Measurements from ENCODE around the gene UBR1. TPM values are rescaled to one million over a fixed set of nuclear protein-coding genes. Genes with fewer than 3 reads are reported as not detected.
A peak's percentile ranks its signal among the peaks of the same experiment; 100 is the strongest.

The UBR1 gene
- total and polyA plus RNA-seq, 2 donors (not counting 1 experiment from before 2014, with no cell fraction given), result 18.2 to 45.6 TPM

- H4K20me1 ChIP-seq (ENCODE audit: control insufficient read depth, extremely low read depth, insufficient read depth, low read length), result no peaks in the 10 kb centered on the region
- H3K79me2 ChIP-seq (ENCODE audit: control insufficient read depth, insufficient read depth, low read length), result no peaks in the 10 kb centered on the region
- H3K9ac ChIP-seq (ENCODE audit: insufficient read depth, low read length), result no peak overlapping the region
- peak in 1 of 2 donors; percentile 46 for DNase-seq (ENCODE audit: low read depth in 2 of 2)
- H3K9me3 ChIP-seq (ENCODE audit: control insufficient read depth, insufficient read depth, low read depth, low read length), result no peaks in the 10 kb centered on the region
- no peaks in the 10 kb centered on the region for H3K4me1 ChIP-seq (ENCODE audit: control insufficient read depth, extremely low read depth, insufficient read depth, low read length)
- H3K36me3 ChIP-seq (ENCODE audit: control insufficient read depth, insufficient read depth, low read length), result no peaks in the 10 kb centered on the region
- no peak overlapping the region for H3K27ac ChIP-seq (ENCODE audit: insufficient read depth, low read length)
- H2AFZ ChIP-seq (ENCODE audit: low read length), result no peak overlapping the region
- H3K27me3 ChIP-seq (ENCODE audit: control insufficient read depth, insufficient read depth, low read length), result no peaks in the 10 kb centered on the region
- no peak overlapping the region for H3K4me3 ChIP-seq (replicated peaks in 1 of 4; ENCODE audit: control extremely low read depth in 1 of 4, insufficient read depth in 1 of 4, low read depth in 3 of 4, low read length in 4 of 4)
- TF ChIP-seq EZH2 (IDR thresholded peaks at IDR 0.05; ENCODE audit: low read length, missing control alignments) (no peak), CTCF (conservative IDR thresholded peaks at IDR 0.05 in 1 of 2, IDR thresholded peaks at IDR 0.05 in 1 of 2; ENCODE audit: low read depth in 1 of 2, low read length in 2 of 2) (no peak)
- H3K4me2 ChIP-seq (ENCODE audit: extremely low read depth, insufficient read depth, low read length), result no peak overlapping the region
Measured at GRCh38 chr15:42933886-42934667, 171.8 kb downstream of the UBR1 start.

GRCh38 chr15:42932833-42933515 lies 172.9 kb downstream of the UBR1 start:
- H3K27me3 ChIP-seq (ENCODE audit: control insufficient read depth, insufficient read depth, low read length), result no peaks in the 10 kb centered on the region
- no peaks in the 10 kb centered on the region for H3K79me2 ChIP-seq (ENCODE audit: control insufficient read depth, insufficient read depth, low read length)
- H3K4me2 ChIP-seq (ENCODE audit: extremely low read depth, insufficient read depth, low read length), result no peak overlapping the region
- H3K4me3 ChIP-seq (replicated peaks in 1 of 4; ENCODE audit: control extremely low read depth in 1 of 4, insufficient read depth in 1 of 4, low read depth in 3 of 4, low read length in 4 of 4), result no peak overlapping the region
- no peak for DNase-seq (ENCODE audit: low read depth in 2 of 2)
- H3K4me1 ChIP-seq (ENCODE audit: control insufficient read depth, extremely low read depth, insufficient read depth, low read length), result no peaks in the 10 kb centered on the region
- no peak overlapping the region for H2AFZ ChIP-seq (ENCODE audit: low read length)
- no peaks in the 10 kb centered on the region for H3K9me3 ChIP-seq (ENCODE audit: control insufficient read depth, insufficient read depth, low read depth, low read length)
- TF ChIP-seq EZH2 (IDR thresholded peaks at IDR 0.05; ENCODE audit: low read length, missing control alignments) (no peak), CTCF (conservative IDR thresholded peaks at IDR 0.05 in 1 of 2, IDR thresholded peaks at IDR 0.05 in 1 of 2; ENCODE audit: low read depth in 1 of 2, low read length in 2 of 2) (no peak)
- H4K20me1 ChIP-seq (ENCODE audit: control insufficient read depth, extremely low read depth, insufficient read depth, low read length), result no peaks in the 10 kb centered on the region
- no peaks in the 10 kb centered on the region for H3K36me3 ChIP-seq (ENCODE audit: control insufficient read depth, insufficient read depth, low read length)
- no peak overlapping the region for H3K9ac ChIP-seq (ENCODE audit: insufficient read depth, low read length)
- H3K27ac ChIP-seq (ENCODE audit: insufficient read depth, low read length), result no peak overlapping the region

- Histone ChIP-seq H4K20me1 (ENCODE audit: control insufficient read depth, extremely low read depth, insufficient read depth, low read length) (no peaks in the 10 kb centered on the region), H3K27ac (ENCODE audit: insufficient read depth, low read length) (no peak overlapping the region), H2AFZ (ENCODE audit: low read length) (no peak overlapping the region), H3K4me1 (ENCODE audit: control insufficient read depth, extremely low read depth, insufficient read depth, low read length) (no peaks in the 10 kb centered on the region), H3K79me2 (ENCODE audit: control insufficient read depth, insufficient read depth, low read length) (no peaks in the 10 kb centered on the region), H3K36me3 (ENCODE audit: control insufficient read depth, insufficient read depth, low read length) (no peaks in the 10 kb centered on the region), H3K4me2 (ENCODE audit: extremely low read depth, insufficient read depth, low read length) (no peak overlapping the region), H3K4me3 (replicated peaks in 1 of 4; ENCODE audit: control extremely low read depth in 1 of 4, insufficient read depth in 1 of 4, low read depth in 3 of 4, low read length in 4 of 4) (no peak overlapping the region), H3K9ac (ENCODE audit: insufficient read depth, low read length) (no peak overlapping the region), H3K9me3 (ENCODE audit: control insufficient read depth, insufficient read depth, low read depth, low read length) (no peaks in the 10 kb centered on the region), H3K27me3 (ENCODE audit: control insufficient read depth, insufficient read depth, low read length) (no peaks in the 10 kb centered on the region)
- TF ChIP-seq CTCF (conservative IDR thresholded peaks at IDR 0.05 in 1 of 2, IDR thresholded peaks at IDR 0.05 in 1 of 2; ENCODE audit: low read depth in 1 of 2, low read length in 2 of 2), result no peak
- no peak for TF ChIP-seq EZH2 (IDR thresholded peaks at IDR 0.05; ENCODE audit: low read length, missing control alignments)
- no peak for DNase-seq (ENCODE audit: low read depth in 2 of 2)
Measured at GRCh38 chr15:42931702-42932486, 173.9 kb downstream of the UBR1 start.
